Stimulated activated CD8-positive, alpha-beta memory T cell treated with anti-CD3 and anti-CD28 coated beads, Interleukin-7, amount 100 ng/mL, for 4 hours (primary cell): ENCODE results near the gene CECR2.

ENCODE experiments used
- DNase-seq, 2 donors: peaks; one replicate each; pipeline ENCODE4 v3.0.0-alpha.2; 2020; ENCODE audit warnings: low read depth in 2 of 2

CECR2 gene

GRCh38 chr22:17606496-17606895 is 237.2 kb downstream of the CECR2 start:
- no peak for DNase-seq
